HepG2 (cell line): Measurements from ENCODE around the gene TMBIM1. TPM values are rescaled to one million over a fixed set of nuclear protein-coding genes. Genes with fewer than 3 reads are reported as not detected.
A peak's percentile ranks its signal among the peaks of the same experiment; 100 is the strongest.

Experiments used
- ATF2 ChIP-seq: sonication (generic); formaldehyde crosslinking; IDR thresholded peaks from 2 replicates; pipeline ENCODE4 v1.4.0; 2020; ENCODE audit warnings: missing genetic modification reagents
- CHCHD3 ChIP-seq: sonication (generic); formaldehyde crosslinking; IDR thresholded peaks from 2 replicates; pipeline ENCODE4 v1.8.0; 2022; ENCODE audit warnings: mild to moderate bottlenecking, missing genetic modification reagents, moderate library complexity
- DDIT3 ChIP-seq: sonication (generic); formaldehyde crosslinking; IDR thresholded peaks from 2 replicates; pipeline ENCODE4 v1.4.0; 2020; ENCODE audit warnings: mild to moderate bottlenecking, missing genetic modification reagents
- ELF1 ChIP-seq: sonication (generic); formaldehyde crosslinking; IDR thresholded peaks from 2 replicates; pipeline ENCODE4 v1.4.0; 2020; ENCODE audit warnings: missing genetic modification reagents
- FLYWCH1 ChIP-seq: sonication (generic); formaldehyde crosslinking; IDR thresholded peaks from 2 replicates; pipeline ENCODE4 v1.8.1; 2023; ENCODE audit warnings: mild to moderate bottlenecking, missing genetic modification reagents
- KDM3A ChIP-seq: IDR thresholded peaks from 2 replicates; pipeline ENCODE4 v1.6.1; 2018; ENCODE audit warnings: low read depth, missing compliant biosample characterization
- KLF6 ChIP-seq: IDR thresholded peaks from 2 replicates; pipeline ENCODE4 v1.8.0; 2016; ENCODE audit warnings: missing biosample characterization, missing genetic modification reagents
- KLF9 ChIP-seq: IDR thresholded peaks from 2 replicates; pipeline ENCODE4 v1.6.1; 2016; ENCODE audit warnings: low read depth
- NFYC ChIP-seq: IDR thresholded peaks from 2 replicates; pipeline ENCODE4 v1.6.1; 2016; ENCODE audit warnings: missing genetic modification reagents, missing compliant biosample characterization
- NR2F2 ChIP-seq: IDR thresholded peaks from 2 replicates; pipeline ENCODE4 v1.6.1; 2012; ENCODE audit warnings: low read depth, inconsistent platforms, borderline replicate concordance
- RCOR2 ChIP-seq: IDR thresholded peaks from 2 replicates; pipeline ENCODE4 v1.6.1; 2016; ENCODE audit warnings: missing biosample characterization, missing genetic modification reagents
- REXO4 ChIP-seq: sonication (generic); formaldehyde crosslinking; IDR thresholded peaks from 2 replicates; pipeline ENCODE4 v1.8.0; 2022; ENCODE audit warnings: missing genetic modification reagents, mild to moderate bottlenecking, borderline replicate concordance
- SAFB2 ChIP-seq: sonication (generic); formaldehyde crosslinking; IDR thresholded peaks from 2 replicates; pipeline ENCODE4 v1.5.1; 2020; ENCODE audit warnings: missing genetic modification reagents, low read depth, mild to moderate bottlenecking, borderline replicate concordance
- SKIL ChIP-seq: sonication (generic); formaldehyde crosslinking; IDR thresholded peaks from 2 replicates; pipeline ENCODE4 v1.8.0; 2022; ENCODE audit warnings: missing genetic modification reagents, mild to moderate bottlenecking, moderate library complexity, borderline replicate concordance
- SMC3 ChIP-seq: IDR thresholded peaks from 2 replicates; pipeline ENCODE4 v1.6.1; 2011; ENCODE audit warnings: low read length, improper control_type of control experiment
- SMYD3 ChIP-seq: sonication (generic); formaldehyde crosslinking; IDR thresholded peaks from 2 replicates; pipeline ENCODE4 v1.8.1; 2023; ENCODE audit warnings: mild to moderate bottlenecking, missing genetic modification reagents
- SP2 ChIP-seq: sonication (generic); formaldehyde crosslinking; IDR thresholded peaks from 2 replicates; pipeline ENCODE4 v1.5.1; 2020; ENCODE audit warnings: mild to moderate bottlenecking, missing genetic modification reagents
- SRSF4 ChIP-seq: fragments of 200-400 bp; formaldehyde crosslinking; IDR thresholded peaks from one replicate; pipeline ENCODE4 v1.6.1; 2018; ENCODE audit warnings: mild to moderate bottlenecking, low read depth, low read length, moderate library complexity; ENCODE audit not compliant: poor library complexity, severe bottlenecking
- TERF1 ChIP-seq: sonication (generic); formaldehyde crosslinking; IDR thresholded peaks from 2 replicates; pipeline ENCODE4 v1.8.0; 2022; ENCODE audit warnings: mild to moderate bottlenecking, missing genetic modification reagents, moderate library complexity
- ZFP90 ChIP-seq: sonication (generic); formaldehyde crosslinking; IDR thresholded peaks from 2 replicates; pipeline ENCODE4 v1.8.0; 2022; ENCODE audit warnings: missing genetic modification reagents, mild to moderate bottlenecking, inconsistent platforms, borderline replicate concordance
- ZNF326 ChIP-seq: sonication (generic); formaldehyde crosslinking; IDR thresholded peaks from 2 replicates; pipeline ENCODE4 v1.4.0; 2020; ENCODE audit warnings: missing genetic modification reagents, borderline replicate concordance
- ZNF337 ChIP-seq: sonication (generic); formaldehyde crosslinking; IDR thresholded peaks from 2 replicates; pipeline ENCODE4 v1.5.1; 2020; ENCODE audit warnings: missing genetic modification reagents, low read depth, mild to moderate bottlenecking, borderline replicate concordance
- ZNF33A ChIP-seq: sonication (generic); formaldehyde crosslinking; IDR thresholded peaks from 2 replicates; pipeline ENCODE4 v1.5.1; 2020; ENCODE audit warnings: missing genetic modification reagents, mild to moderate bottlenecking, moderate library complexity, borderline replicate concordance
- ZNF441 ChIP-seq: sonication (generic); formaldehyde crosslinking; IDR thresholded peaks from 2 replicates; pipeline ENCODE4 v1.7.0; 2021; ENCODE audit warnings: missing genetic modification reagents, borderline replicate concordance
- ZNF891 ChIP-seq: sonication (generic); formaldehyde crosslinking; IDR thresholded peaks from 2 replicates; pipeline ENCODE4 v1.5.0; 2020; ENCODE audit warnings: mild to moderate bottlenecking, missing genetic modification reagents
- polyA plus RNA-seq, 8 experiments: library from polyadenylated mRNA; depleted of rRNA in 3 of 8; stranded (reverse) in 7 of 8; unstranded in 1 of 8; fragments of >200 nt; fragmentation: Illumina TruSeq in 4 of 8; extraction: Trizol in 4 of 8; gene quantifications; 2 replicates each; pipeline versions ENCODE4 v1.2.1 to v1.2.3, GENCODE V29; 2011 to 2016; ENCODE audit warnings: low read depth in 4 of 8, missing spikeins in 1 of 8, mixed read lengths in 1 of 8; ENCODE audit not compliant: insufficient read depth in 1 of 8
- total RNA-seq, 5 experiments: library from RNA; depleted of rRNA; stranded (reverse); fragments of >200 nt; fragmentation: Illumina TruSeq; extraction: Trizol; gene quantifications; 2 replicates each; pipeline ENCODE4 v1.2.3, GENCODE V29; 2016; ENCODE audit warnings: low read depth in 1 of 5

TMBIM1 gene
- total and polyA plus RNA-seq, 2 of the 13 experiments (the other 11 are each of a cell fraction or from before 2014, with no cell fraction given), result 127 to 139 TPM

- TF ChIP-seq TERF1, result no peak
- TF ChIP-seq SP2 (CRISPR knock-in tag), result no peak
- TF ChIP-seq KLF9 (CRISPR knock-in tag), result no peak
- no peak for TF ChIP-seq RCOR2 (CRISPR knock-in tag)
- TF ChIP-seq SRSF4, result peak; percentile 55
- TF ChIP-seq SAFB2 (CRISPR knock-in tag), result peak; percentile 70; the same call in 1 of the 2 replicates
- TF ChIP-seq DDIT3, result no peak
- no peak for TF ChIP-seq SMYD3 (CRISPR knock-in tag)
- TF ChIP-seq NR2F2, result peak; percentile 2; the same call in 1 of the 2 replicates
- TF ChIP-seq ZNF33A (CRISPR knock-in tag), result 0 out of 2 replicates have a peak, but pooled peaks have one; percentile 60
- TF ChIP-seq SMC3, result peak; percentile 24; the same call in 1 of the 2 replicates
- TF ChIP-seq KDM3A (CRISPR knock-in tag), result 0 out of 2 replicates have a peak, but pooled peaks have one; percentile 68
- TF ChIP-seq CHCHD3, result no peak
- peak; percentile 70; the same call in 1 of the 2 replicates for TF ChIP-seq ZNF891
- 0 out of 2 replicates have a peak, but pooled peaks have one; percentile 65 for TF ChIP-seq ZNF337
- TF ChIP-seq ATF2 (CRISPR knock-in tag), result peak; percentile 68; the same call in 1 of the 2 replicates
- no peak for TF ChIP-seq SKIL (CRISPR knock-in tag)
- no peak for TF ChIP-seq NFYC (CRISPR knock-in tag)
- peak; percentile 61; the same call in 1 of the 2 replicates for TF ChIP-seq KLF6
- TF ChIP-seq FLYWCH1 (CRISPR knock-in tag), result no peak
- no peak for TF ChIP-seq ZNF326 (CRISPR knock-in tag)
- TF ChIP-seq ELF1, result no peak
- TF ChIP-seq ZNF441 (CRISPR knock-in tag), result peak; percentile 61; the same call in 1 of the 2 replicates
- TF ChIP-seq REXO4 (CRISPR knock-in tag), result no peak
- TF ChIP-seq ZFP90 (CRISPR knock-in tag), result no peak; the same call in 1 of the 2 replicates
These were observed at the start of gene TMBIM1 (continued) for GRCh38 chr2:218292048-218293014.
